ENCODE data around the gene ELOA.

GRCh38 chr1:23790696-23791515, 47.6 kb downstream of the ELOA start, which contains the start of gene LYPLA2:
- TF ChIP-seq EZH2 (IDR thresholded peaks at IDR 0.05; ENCODE audit: insufficient read depth, poor library complexity, severe bottlenecking), result no peak
- TF ChIP-seq EZH2phosphoT487 (IDR thresholded peaks at IDR 0.05; ENCODE audit: insufficient read depth, low read depth), result no peak
